Measurements from ENCODE around the gene MAN1A1.

DNA sequence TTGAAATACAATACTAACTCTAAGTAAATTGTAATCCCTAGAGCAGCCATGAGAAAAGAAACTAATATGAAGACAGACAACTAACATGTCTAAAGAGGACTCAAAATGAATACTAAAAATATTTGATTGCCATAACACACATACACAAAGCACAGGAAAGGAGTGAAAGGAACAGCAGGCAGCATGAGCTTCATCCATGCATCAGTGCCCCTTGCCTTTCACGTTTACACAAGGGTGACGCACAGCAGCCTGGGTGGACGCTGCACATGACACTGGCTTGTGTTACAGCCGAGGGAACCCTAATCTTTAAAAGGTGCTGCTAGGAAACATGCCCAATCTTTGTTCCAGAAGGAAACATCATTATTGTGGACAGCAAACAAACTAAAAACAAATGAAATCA is 123.5 kb downstream of the MAN1A1 start:
- TF ChIP-seq POLR2A (IDR thresholded peaks at IDR 0.05), result no peak
- TF ChIP-seq, protein P1, sequence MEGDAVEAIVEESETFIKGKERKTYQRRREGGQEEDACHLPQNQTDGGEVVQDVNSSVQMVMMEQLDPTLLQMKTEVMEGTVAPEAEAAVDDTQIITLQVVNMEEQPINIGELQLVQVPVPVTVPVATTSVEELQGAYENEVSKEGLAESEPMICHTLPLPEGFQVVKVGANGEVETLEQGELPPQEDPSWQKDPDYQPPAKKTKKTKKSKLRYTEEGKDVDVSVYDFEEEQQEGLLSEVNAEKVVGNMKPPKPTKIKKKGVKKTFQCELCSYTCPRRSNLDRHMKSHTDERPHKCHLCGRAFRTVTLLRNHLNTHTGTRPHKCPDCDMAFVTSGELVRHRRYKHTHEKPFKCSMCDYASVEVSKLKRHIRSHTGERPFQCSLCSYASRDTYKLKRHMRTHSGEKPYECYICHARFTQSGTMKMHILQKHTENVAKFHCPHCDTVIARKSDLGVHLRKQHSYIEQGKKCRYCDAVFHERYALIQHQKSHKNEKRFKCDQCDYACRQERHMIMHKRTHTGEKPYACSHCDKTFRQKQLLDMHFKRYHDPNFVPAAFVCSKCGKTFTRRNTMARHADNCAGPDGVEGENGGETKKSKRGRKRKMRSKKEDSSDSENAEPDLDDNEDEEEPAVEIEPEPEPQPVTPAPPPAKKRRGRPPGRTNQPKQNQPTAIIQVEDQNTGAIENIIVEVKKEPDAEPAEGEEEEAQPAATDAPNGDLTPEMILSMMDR (IDR thresholded peaks at IDR 0.05), result no peak

All from body of pancreas (tissue), 4 donors.